ENCODE measurements around the gene GOLGA6L26. TPM values are rescaled to one million over a fixed set of nuclear protein-coding genes. Genes with fewer than 3 reads are reported as not detected.

Gene GOLGA6L26
- total RNA-seq, 1 donor from 2014 or later = not detected

Other genes with a start within 250 kb of the GOLGA6L26 start
- gene GOLGA6L1, start 197.4 kb downstream of the GOLGA6L26 start, total RNA-seq = not detected in 2 replicates
- gene GOLGA8S, start 20.6 kb upstream of the GOLGA6L26 start, total RNA-seq = 0.13 TPM in 1 of 2 replicates, not detected in the other
- not detected in 2 replicates for gene GOLGA6L2, start 113.0 kb upstream of the GOLGA6L26 start, total RNA-seq
- under 0.01 TPM in 1 of 2 replicates, not detected in the other for gene MKRN3, start 231.5 kb upstream of the GOLGA6L26 start, total RNA-seq